Liver (tissue), 9 donors: ENCODE results near the gene PDE4D. TPM values are rescaled to one million over a fixed set of nuclear protein-coding genes. Genes with fewer than 3 reads are reported as not detected.

Experiments
- DNase-seq: peaks from one replicate; pipeline ENCODE4 v3.0.0-alpha.2; 2017; ENCODE audit warnings: low spot score
- H3K27ac ChIP-seq, 2 donors: one replicate each; pipeline ENCODE4 v1.7.0; 2013; ENCODE audit warnings: inconsistent platforms in 2 of 2, low read length in 2 of 2, control low read depth in 1 of 2, low read depth in 1 of 2, mild to moderate bottlenecking in 1 of 2
- H3K27me3 ChIP-seq, 4 donors: one replicate each; pipeline versions ENCODE4 v1.6.1 to v1.7.0; 2013; ENCODE audit warnings: low read length in 3 of 4, inconsistent platforms in 1 of 4, mild to moderate bottlenecking in 1 of 4, moderate library complexity in 1 of 4; ENCODE audit not compliant: control insufficient read depth in 4 of 4, insufficient read depth in 4 of 4
- H3K36me3 ChIP-seq, 4 donors: one replicate each; pipeline versions ENCODE4 v1.6.1 to v1.7.0; 2013; ENCODE audit warnings: low read length in 3 of 4, mild to moderate bottlenecking in 3 of 4, low read depth in 1 of 4, moderate library complexity in 1 of 4; ENCODE audit not compliant: control insufficient read depth in 4 of 4, insufficient read depth in 3 of 4
- H3K4me1 ChIP-seq, 4 donors: one replicate each; pipeline versions ENCODE4 v1.6.1 to v1.7.0; 2013; ENCODE audit warnings: low read length in 3 of 4, mild to moderate bottlenecking in 3 of 4, moderate library complexity in 1 of 4; ENCODE audit not compliant: control insufficient read depth in 4 of 4, insufficient read depth in 4 of 4
- H3K4me3 ChIP-seq, 3 donors: one replicate each; pipeline versions ENCODE4 v1.6.1 to v1.7.0; 2013; ENCODE audit warnings: low read length in 3 of 3, control low read depth in 1 of 3, low read depth in 1 of 3, mild to moderate bottlenecking in 1 of 3
- H3K9ac ChIP-seq, 2 donors: one replicate each; pipeline ENCODE4 v1.7.0; 2013; ENCODE audit warnings: low read length in 2 of 2, mild to moderate bottlenecking in 2 of 2, moderate library complexity in 2 of 2, control low read depth in 1 of 2, low read depth in 1 of 2
- H3K9me3 ChIP-seq, 4 donors: one replicate each; pipeline versions ENCODE4 v1.6.1 to v1.7.0; 2013; ENCODE audit warnings: low read length in 3 of 4; ENCODE audit not compliant: control insufficient read depth in 4 of 4
- EGR1 ChIP-seq, 2 donors: IDR thresholded peaks; 2 replicates each; pipeline ENCODE4 v1.6.1; 2016 to 2018; ENCODE audit warnings: antibody characterized with exemption in 2 of 2, low read depth in 2 of 2
- FOXA1 ChIP-seq: IDR thresholded peaks from 2 replicates; pipeline ENCODE4 v1.6.1; 2016; ENCODE audit warnings: antibody characterized with exemption
- FOXA2 ChIP-seq: IDR thresholded peaks from 2 replicates; pipeline ENCODE4 v1.6.1; 2016; ENCODE audit warnings: antibody characterized with exemption
- GABPA ChIP-seq, 2 donors: IDR thresholded peaks in 1 of 2; conservative IDR thresholded peaks in 1 of 2; 2 replicates each; pipeline ENCODE4 v1.6.1; 2016; ENCODE audit warnings: antibody characterized with exemption in 2 of 2, mild to moderate bottlenecking in 1 of 2, moderate library complexity in 1 of 2
- HNF4A ChIP-seq, 2 donors: conservative IDR thresholded peaks; 2 replicates each; pipeline ENCODE4 v1.6.1; 2016; ENCODE audit warnings: antibody characterized with exemption in 2 of 2, mild to moderate bottlenecking in 2 of 2
- HNF4G ChIP-seq: IDR thresholded peaks from 2 replicates; pipeline ENCODE4 v1.6.1; 2016; ENCODE audit warnings: antibody characterized with exemption
- JUND ChIP-seq, 2 donors: IDR thresholded peaks; 2 replicates each; pipeline ENCODE4 v1.6.1; 2016; ENCODE audit warnings: antibody characterized with exemption in 2 of 2
- NR2F2 ChIP-seq: IDR thresholded peaks from 2 replicates; pipeline ENCODE4 v1.6.1; 2016; ENCODE audit warnings: antibody characterized with exemption
- RAD21 ChIP-seq, 2 donors: IDR thresholded peaks; 2 replicates each; pipeline ENCODE4 v1.6.1; 2016; ENCODE audit warnings: antibody characterized with exemption in 2 of 2, mild to moderate bottlenecking in 2 of 2
- RXRA ChIP-seq, 2 donors: IDR thresholded peaks; 2 replicates each; pipeline ENCODE4 v1.6.1; 2017 to 2018; ENCODE audit warnings: antibody characterized with exemption in 2 of 2, mild to moderate bottlenecking in 1 of 2
- SP1 ChIP-seq: IDR thresholded peaks from 2 replicates; pipeline ENCODE4 v1.6.1; 2018; ENCODE audit warnings: antibody characterized with exemption, mild to moderate bottlenecking
- TAF1 ChIP-seq: conservative IDR thresholded peaks from 2 replicates; pipeline ENCODE4 v1.6.1; 2016; ENCODE audit warnings: antibody characterized with exemption, mild to moderate bottlenecking
- YY1 ChIP-seq: IDR thresholded peaks from 2 replicates; pipeline ENCODE4 v1.6.1; 2016; ENCODE audit warnings: antibody characterized with exemption, mild to moderate bottlenecking
- WGBS: extraction: QIAGEN DNeasy Blood & Tissue Kit; methylation state at CpG from one replicate; pipeline ENCODE4 v1.1.7; 2013; 5-methylcytosine and 5-hydroxymethylcytosine counted together
- polyA plus RNA-seq, 2 donors: library from polyadenylated mRNA; stranded (reverse) in 1 of 2; unstranded in 1 of 2; fragments of 200-250 nt in 1 of 2; fragments of >200 nt in 1 of 2; fragmentation: Nextera tagmentation in 1 of 2; extraction: Ambion mirVana in 1 of 2; gene quantifications; one replicate each; pipeline versions ENCODE4 v1.2.1 to v1.2.3, GENCODE V29; 2013 to 2015
- total RNA-seq, 2 donors: library from RNA; depleted of rRNA; stranded (reverse); fragments of >200 nt; gene quantifications; one replicate each; pipeline ENCODE4 v1.2.3, GENCODE V29; 2014
- TF ChIP-seq, protein P1 (sequence below): IDR thresholded peaks from 2 replicates; pipeline ENCODE4 v1.6.1; 2016; ENCODE audit warnings: antibody characterized with exemption
- TF ChIP-seq, protein P2 (sequence below): IDR thresholded peaks from 2 replicates; pipeline ENCODE4 v1.6.1; 2016; ENCODE audit warnings: antibody characterized with exemption
- TF ChIP-seq, protein P3 (sequence below): IDR thresholded peaks from 2 replicates; pipeline ENCODE4 v1.6.1; 2016; ENCODE audit warnings: antibody characterized with exemption
- TF ChIP-seq, protein P4 (sequence below): fragments of 150-350 bp; IDR thresholded peaks from 2 replicates; pipeline ENCODE4 v1.5.1; 2017; ENCODE audit warnings: improper control_type of control experiment, low read depth, low read length; ENCODE audit not compliant: missing input control
- donor health status: healthy.
- donor health status: healthy.
- donor health status: healthy.
- donor health status: healthy.
- donor health status: healthy.

Gene PDE4D
- total and polyA plus RNA-seq, 4 donors: 0.67 to 11.9 (median 6.5) TPM

DNA sequence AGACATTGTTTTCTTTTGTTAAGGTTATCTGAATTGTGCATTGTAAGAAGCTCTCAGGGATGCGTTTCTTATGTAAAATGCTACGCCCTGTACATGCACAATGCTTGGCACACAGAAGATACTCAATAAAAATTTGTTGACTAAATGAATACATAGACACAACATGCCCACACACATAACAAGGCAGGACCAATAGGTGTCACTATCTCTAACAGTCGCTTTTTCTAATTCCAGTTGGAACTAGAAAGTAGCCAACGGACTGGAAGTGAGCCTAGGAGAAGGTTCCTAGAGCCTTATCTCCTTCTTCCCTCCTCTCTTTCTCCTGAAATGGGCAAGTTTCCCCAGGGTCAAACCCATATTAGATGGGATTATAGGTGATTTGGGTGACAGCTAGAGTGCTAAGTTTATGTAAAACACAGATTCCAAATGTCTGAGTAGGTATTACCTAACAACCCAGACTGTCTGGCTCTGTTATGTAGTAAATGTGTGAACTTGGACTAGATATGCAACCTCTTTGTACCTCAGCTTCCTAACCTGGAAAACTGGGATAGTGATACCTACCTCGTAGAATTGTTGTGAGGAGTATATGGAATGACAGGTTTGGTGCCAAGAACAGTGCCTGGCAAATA, 707.7 kb downstream of the PDE4D start:
- Histone ChIP-seq H3K9ac (no peak overlapping the region), H3K27me3 (peaks cover 0 to 2% (median 0%) of the 10 kb centered on the region in 4 donors), H3K4me3 (no peak overlapping the region)

DNA sequence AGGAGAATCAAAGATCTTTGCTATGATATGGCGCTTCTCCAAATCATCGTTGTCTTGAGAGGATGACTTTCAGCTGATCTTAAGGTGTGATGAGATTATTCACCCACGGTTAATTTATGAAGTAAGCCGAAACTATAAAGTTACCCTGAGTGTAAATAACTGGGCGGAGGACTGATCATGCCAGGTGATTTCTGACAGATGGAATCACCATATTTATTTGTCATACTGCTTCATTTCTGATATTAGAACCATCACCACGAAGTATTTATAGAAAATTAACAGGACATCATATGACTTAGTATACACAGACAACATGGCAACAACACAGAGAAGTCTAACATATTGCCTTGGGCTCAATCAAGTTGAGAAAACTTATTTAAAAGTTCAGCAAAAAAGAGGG, 708.8 kb downstream of the PDE4D start:
- Histone ChIP-seq H3K9me3 (no peaks in the 10 kb centered on the region), H3K27me3 (peaks cover 0 to 2% (median 0%) of the 10 kb centered on the region in 4 donors), H3K4me1 (no peaks in the 10 kb centered on the region), H3K27ac (no peak overlapping the region), H3K36me3 (no peaks in the 10 kb centered on the region), H3K4me3 (no peak overlapping the region), H3K9ac (no peak overlapping the region)
- 88% methylated on average over 6 of the region's 6 CpGs for WGBS
- DNase-seq: no peak
- TF ChIP-seq JUND (IDR thresholded peaks at IDR 0.05): no peak
- TF ChIP-seq, protein P1, sequence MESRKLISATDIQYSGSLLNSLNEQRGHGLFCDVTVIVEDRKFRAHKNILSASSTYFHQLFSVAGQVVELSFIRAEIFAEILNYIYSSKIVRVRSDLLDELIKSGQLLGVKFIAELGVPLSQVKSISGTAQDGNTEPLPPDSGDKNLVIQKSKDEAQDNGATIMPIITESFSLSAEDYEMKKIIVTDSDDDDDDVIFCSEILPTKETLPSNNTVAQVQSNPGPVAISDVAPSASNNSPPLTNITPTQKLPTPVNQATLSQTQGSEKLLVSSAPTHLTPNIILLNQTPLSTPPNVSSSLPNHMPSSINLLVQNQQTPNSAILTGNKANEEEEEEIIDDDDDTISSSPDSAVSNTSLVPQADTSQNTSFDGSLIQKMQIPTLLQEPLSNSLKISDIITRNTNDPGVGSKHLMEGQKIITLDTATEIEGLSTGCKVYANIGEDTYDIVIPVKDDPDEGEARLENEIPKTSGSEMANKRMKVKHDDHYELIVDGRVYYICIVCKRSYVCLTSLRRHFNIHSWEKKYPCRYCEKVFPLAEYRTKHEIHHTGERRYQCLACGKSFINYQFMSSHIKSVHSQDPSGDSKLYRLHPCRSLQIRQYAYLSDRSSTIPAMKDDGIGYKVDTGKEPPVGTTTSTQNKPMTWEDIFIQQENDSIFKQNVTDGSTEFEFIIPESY: no peak
- no peak for TF ChIP-seq TAF1
- no peak for TF ChIP-seq HNF4A (conservative IDR thresholded peaks at IDR 0.05)
- TF ChIP-seq YY1: no peak
- no peak for TF ChIP-seq NR2F2

More for the DNA sequence above, 707.7 kb downstream of the PDE4D start:
- no peak for DNase-seq
- no peaks in the 10 kb centered on the region for H3K36me3 ChIP-seq
- TF ChIP-seq, protein P2, sequence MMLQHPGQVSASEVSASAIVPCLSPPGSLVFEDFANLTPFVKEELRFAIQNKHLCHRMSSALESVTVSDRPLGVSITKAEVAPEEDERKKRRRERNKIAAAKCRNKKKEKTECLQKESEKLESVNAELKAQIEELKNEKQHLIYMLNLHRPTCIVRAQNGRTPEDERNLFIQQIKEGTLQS: no peak
- TF ChIP-seq FOXA2 (no peak), EGR1 (IDR thresholded peaks at IDR 0.05; ENCODE audit: low read depth in 2 of 2) (no peak), JUND (IDR thresholded peaks at IDR 0.05) (no peak), RAD21 (IDR thresholded peaks at IDR 0.05) (no peak), HNF4A (conservative IDR thresholded peaks at IDR 0.05) (no peak), SP1 (no peak), RXRA (IDR thresholded peaks at IDR 0.05) (no peak), YY1 (no peak), FOXA1 (no peak)
- TF ChIP-seq, protein P3, sequence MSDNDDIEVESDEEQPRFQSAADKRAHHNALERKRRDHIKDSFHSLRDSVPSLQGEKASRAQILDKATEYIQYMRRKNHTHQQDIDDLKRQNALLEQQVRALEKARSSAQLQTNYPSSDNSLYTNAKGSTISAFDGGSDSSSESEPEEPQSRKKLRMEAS: no peak
- no peaks in the 10 kb centered on the region for H3K4me1 ChIP-seq
- no peak overlapping the region for H3K27ac ChIP-seq
- WGBS: 87% methylated on average over 5 of the region's 5 CpGs
- no peaks in the 10 kb centered on the region for H3K9me3 ChIP-seq

DNA sequence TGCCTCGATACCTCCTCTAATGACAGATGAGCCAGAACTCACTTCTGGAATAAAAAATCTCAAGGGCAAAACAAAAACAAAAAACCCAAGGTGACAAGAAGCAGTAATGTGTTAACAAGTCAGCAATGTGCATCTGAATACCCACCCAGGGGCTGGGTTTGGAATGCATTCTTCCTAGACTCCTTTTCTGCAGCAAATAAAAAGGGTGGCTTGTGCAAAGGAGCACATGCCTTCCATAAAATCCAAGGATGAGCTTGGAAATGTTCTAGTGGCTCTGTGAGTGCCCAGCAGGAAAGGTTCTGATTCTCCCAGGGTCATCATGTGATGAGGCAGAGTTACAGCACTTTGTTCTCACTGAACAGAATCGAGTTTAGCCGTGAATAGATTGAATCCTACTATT, 710.8 kb downstream of the PDE4D start:
- no peak overlapping the region for H3K9ac ChIP-seq
- no peaks in the 10 kb centered on the region for H3K36me3 ChIP-seq
- no peak overlapping the region for H3K4me3 ChIP-seq
- no peak for DNase-seq
- peaks cover 0 to 2% (median 0%) of the 10 kb centered on the region in 4 donors for H3K27me3 ChIP-seq
- H3K27ac ChIP-seq: no peak overlapping the region
- WGBS: 98% methylated on average over 3 of the region's 3 CpGs
- H3K9me3 ChIP-seq: no peaks in the 10 kb centered on the region
- H3K4me1 ChIP-seq: no peaks in the 10 kb centered on the region
- TF ChIP-seq, protein P1: no peak
- TF ChIP-seq NR2F2 (no peak), HNF4G (no peak), FOXA2 (no peak), SP1 (no peak), RAD21 (IDR thresholded peaks at IDR 0.05) (no peak), GABPA (IDR thresholded peaks at IDR 0.05 in 1 of 2, conservative IDR thresholded peaks at IDR 0.05 in 1 of 2) (no peak), TAF1 (no peak), HNF4A (conservative IDR thresholded peaks at IDR 0.05) (no peak)
- TF ChIP-seq, protein P2: no peak
- TF ChIP-seq, protein P4, sequence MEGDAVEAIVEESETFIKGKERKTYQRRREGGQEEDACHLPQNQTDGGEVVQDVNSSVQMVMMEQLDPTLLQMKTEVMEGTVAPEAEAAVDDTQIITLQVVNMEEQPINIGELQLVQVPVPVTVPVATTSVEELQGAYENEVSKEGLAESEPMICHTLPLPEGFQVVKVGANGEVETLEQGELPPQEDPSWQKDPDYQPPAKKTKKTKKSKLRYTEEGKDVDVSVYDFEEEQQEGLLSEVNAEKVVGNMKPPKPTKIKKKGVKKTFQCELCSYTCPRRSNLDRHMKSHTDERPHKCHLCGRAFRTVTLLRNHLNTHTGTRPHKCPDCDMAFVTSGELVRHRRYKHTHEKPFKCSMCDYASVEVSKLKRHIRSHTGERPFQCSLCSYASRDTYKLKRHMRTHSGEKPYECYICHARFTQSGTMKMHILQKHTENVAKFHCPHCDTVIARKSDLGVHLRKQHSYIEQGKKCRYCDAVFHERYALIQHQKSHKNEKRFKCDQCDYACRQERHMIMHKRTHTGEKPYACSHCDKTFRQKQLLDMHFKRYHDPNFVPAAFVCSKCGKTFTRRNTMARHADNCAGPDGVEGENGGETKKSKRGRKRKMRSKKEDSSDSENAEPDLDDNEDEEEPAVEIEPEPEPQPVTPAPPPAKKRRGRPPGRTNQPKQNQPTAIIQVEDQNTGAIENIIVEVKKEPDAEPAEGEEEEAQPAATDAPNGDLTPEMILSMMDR: no peak
